C4-2B (cell line): ENCODE results near the gene DYRK1A.

Experiments used
- ZFX ChIP-seq: fragments of 450-650 bp; IDR thresholded peaks from 2 replicates; pipeline ENCODE4 v1.6.1; 2017
- TF ChIP-seq, protein P1 (sequence below): fragments of 450-650 bp; conservative IDR thresholded peaks from 2 replicates; pipeline ENCODE4 v1.5.1; 2017; ENCODE audit warnings: mild to moderate bottlenecking

GRCh38 chr21:37496972-37497371, 130.4 kb downstream of the DYRK1A start:
- TF ChIP-seq, protein P1, sequence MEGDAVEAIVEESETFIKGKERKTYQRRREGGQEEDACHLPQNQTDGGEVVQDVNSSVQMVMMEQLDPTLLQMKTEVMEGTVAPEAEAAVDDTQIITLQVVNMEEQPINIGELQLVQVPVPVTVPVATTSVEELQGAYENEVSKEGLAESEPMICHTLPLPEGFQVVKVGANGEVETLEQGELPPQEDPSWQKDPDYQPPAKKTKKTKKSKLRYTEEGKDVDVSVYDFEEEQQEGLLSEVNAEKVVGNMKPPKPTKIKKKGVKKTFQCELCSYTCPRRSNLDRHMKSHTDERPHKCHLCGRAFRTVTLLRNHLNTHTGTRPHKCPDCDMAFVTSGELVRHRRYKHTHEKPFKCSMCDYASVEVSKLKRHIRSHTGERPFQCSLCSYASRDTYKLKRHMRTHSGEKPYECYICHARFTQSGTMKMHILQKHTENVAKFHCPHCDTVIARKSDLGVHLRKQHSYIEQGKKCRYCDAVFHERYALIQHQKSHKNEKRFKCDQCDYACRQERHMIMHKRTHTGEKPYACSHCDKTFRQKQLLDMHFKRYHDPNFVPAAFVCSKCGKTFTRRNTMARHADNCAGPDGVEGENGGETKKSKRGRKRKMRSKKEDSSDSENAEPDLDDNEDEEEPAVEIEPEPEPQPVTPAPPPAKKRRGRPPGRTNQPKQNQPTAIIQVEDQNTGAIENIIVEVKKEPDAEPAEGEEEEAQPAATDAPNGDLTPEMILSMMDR = peak; percentile 47
- TF ChIP-seq ZFX = no peak
